ENCODE results near the gene KIF26B. TPM values are rescaled to one million over a fixed set of nuclear protein-coding genes. Genes with fewer than 3 reads are reported as not detected.
"Not testable (repeated sequence)": the region's sequence is repeated elsewhere in the genome, so short reads cannot be mapped to it uniquely, and the experiment has no call there.

KIF26B gene
- polyA plus RNA-seq (2013, experiment 1 of 2; ENCODE audit: insufficient read length): 40.8 TPM
- 40.2 TPM for polyA plus RNA-seq (2013, experiment 2 of 2; ENCODE audit: insufficient read length)

- peak; percentile 73 for DNase-seq
Measured at GRCh38 chr1:245154429-245155271, at the start of gene KIF26B. Gene KIF26B (plus strand): TSS chr1:245154985. CDS start chr1:245155425, 440 bp downstream.

DNA sequence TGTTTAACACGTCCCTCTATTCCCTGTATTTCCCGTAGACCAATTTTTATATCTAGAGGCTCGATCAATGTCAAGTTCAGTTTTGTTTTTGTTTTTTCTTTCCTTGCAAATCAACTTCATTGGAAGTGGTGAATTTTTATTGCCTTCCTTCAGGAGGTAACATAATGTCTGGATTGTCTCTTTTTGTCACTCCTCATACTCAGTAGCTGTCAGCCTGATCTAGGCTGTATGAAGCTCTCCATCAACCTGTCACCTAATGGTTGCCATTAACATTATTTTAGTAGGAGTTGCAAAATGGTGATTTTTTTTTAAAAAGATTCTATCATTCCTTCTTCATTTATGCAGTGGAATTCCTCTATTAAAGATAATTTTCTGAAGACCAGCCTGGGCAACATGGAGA is 49.7 kb upstream of the KIF26B start:
- DNase-seq: no peak

DNA sequence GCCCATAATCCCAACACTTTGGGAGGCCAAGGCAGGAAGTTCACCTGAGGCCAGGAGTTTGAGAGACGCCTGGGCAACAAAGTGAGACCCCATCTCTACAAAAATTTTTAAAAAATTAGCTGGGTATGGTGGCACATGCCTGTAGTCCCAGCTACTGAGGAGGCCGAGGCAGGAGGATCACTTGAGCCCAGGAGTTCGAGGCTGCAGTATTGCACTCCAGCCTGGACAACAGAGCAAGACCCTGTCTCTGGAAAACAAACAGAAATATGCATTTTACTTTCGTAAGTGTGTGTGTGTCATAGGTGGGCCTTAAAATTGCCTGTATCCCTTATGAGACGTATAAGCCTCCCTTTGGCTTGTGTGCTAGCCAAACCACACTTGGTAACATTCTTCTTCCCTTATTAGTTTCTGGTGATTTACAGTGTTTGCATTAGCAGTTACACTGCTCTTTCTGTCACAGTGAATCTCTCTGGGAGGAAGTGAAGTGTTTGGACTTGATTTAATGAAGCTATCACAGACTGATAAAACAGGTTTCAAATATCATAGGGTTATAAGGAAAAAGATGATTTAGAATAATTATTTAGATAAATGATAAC is 48.9 kb upstream of the KIF26B start:
- DNase-seq: peak; percentile 58

DNA sequence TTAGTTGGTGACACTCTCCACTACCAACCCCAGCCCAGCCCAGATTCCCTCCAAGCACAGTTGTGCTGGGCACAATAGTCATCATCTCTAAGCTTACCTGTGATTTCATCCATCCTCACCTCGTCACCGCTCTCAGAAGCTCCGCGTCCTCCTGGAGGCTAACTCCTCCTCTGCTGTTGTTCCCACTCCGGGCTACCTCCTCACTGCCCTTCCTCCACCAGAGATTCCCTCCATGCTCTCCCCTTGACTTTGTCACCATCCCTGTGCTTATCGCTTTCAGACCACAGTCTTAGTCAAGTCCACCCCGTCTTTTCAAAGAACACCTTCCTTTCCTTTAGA is 47.0 kb upstream of the KIF26B start:
- DNase-seq: no peak

GRCh38 chr1:245108246-245108645 is 46.5 kb upstream of the KIF26B start:
- DNase-seq: no peak

DNA sequence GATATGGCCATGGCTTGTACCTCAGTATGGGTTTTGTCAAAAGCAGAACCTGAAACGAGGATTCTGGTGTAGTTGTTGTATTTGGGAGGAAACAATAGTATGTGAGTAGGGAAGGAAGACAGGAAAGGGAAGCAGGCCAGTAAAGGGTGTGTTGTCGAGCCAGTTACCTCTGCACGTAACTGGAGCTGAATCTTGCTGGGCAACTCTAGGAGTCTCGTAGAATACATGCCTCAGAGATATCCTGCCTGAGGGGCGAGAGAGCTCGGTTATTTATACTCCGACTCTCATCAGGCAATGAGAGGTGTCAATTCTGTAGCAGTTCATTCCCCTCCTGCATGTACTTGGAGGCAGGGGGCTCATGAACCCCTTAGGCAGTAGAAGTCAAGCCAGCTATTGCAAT is 45.9 kb upstream of the KIF26B start:
- no peak for DNase-seq

DNA sequence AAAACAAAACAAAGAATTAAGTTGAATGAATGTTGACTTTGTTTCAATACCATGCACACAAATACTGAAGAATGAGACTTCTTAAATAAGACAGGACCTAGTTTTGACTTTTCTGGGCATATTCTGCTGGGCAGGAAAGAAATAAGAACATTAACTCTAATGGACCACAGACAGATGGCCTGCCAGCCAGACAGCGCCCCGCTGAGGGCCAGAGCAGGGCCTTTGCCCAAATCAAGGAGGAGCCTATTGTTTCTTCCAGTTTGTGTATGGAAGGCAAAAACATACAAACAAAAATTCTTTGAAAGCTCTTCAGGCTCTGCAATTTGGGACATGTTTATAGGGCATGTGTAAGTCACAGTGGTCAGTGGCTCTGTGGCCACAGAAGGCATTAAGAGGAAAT is 44.4 kb upstream of the KIF26B start:
- no peak for DNase-seq

DNA sequence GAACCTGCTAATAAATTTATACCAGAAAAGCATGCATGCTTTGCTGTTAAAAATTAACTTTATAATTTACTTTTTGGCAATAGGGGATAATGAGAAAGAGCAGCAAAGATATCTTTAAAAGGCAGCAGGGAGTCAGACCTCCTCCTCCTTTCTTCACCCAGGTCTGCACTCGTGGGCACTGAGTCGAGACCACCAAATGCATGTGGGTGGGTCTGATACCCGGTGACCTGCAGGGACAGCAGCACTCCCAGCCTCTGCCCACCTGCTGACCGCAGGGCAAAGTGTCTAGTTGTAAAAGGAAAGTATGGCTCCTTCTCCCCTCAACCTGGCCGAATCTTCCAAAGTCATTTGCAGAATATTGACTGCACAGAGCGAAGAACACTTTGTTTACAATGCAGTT is 43.7 kb upstream of the KIF26B start:
- no peak for DNase-seq

DNA sequence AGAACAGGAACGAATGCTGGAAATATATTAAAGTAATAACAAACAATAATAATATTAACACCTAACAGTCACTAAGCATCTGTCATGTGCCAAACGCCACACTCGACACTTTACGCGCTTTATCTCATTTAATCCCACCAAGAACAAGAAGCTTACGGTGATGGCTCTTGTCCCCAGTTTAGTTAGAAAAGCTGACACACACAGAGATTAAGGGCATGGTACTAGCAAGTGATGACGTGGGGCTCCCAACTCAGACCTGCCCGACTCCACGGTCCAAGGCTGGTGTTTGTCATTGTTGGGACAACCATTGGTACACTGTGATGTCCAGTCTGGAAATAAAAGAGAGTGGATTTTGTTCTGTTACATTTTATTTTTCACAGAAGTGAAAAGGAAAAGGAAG is 41.1 kb upstream of the KIF26B start:
- no peak for DNase-seq

GRCh38 chr1:245116131-245116530 is 38.7 kb upstream of the KIF26B start:
- no peak for DNase-seq

DNA sequence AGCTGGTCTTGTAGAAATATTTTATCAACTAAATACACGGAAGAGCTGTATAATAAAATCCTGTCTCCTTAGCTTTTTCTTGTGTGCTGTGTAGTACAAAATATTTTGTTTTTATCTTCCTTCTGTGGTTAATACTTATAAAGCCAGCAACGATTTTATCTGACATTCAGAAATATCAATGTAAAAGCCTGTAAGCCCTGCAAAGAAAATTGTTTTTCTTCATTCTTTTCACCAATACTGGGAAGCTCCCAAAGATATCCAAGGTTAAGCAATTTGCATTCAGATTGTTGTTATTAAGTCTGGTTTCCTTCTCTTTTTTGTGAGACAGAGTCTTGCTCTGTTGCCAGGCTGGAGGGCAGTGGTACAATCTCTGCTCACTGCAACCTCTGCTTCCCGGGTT is 38.0 kb upstream of the KIF26B start:
- DNase-seq: no peak

DNA sequence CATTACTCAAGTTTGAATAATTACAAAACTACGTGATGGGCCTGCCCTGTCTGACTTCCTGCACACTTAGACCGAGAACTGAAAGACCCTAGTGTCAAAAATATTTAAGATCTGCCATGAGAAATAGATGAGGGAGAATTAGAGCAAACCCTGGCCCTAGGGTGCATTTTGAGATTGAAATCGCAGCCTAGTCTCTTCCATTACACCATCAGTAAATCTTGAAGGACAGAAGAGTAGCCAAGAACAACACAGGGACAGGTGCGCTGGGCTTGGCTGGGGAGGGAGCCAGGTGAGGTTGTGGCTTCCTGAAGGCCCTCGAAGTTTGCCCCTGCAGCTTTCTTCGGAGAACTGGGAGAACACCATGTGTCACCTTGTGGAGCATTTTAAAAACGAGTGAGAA is 36.7 kb upstream of the KIF26B start:
- no peak for DNase-seq

DNA sequence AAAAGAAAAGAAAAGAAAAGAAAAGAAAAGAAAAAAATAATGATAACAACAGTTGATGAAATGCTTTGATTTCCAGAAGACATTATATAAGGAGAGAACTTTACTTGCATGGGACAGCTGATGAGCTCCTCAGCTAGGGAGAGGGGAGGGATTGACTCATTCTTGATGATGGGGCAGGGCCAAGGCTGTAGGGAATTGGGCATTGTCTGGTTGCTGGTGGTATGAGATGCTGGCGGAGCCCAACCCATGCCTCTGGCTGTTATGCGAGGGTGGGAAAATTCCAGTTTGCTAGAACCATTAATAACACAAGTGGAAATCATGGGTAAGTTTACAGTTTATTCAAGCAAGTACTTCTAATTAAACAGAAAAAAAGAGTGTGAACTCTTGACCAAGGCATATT is 36.0 kb upstream of the KIF26B start:
- no peak for DNase-seq

DNA sequence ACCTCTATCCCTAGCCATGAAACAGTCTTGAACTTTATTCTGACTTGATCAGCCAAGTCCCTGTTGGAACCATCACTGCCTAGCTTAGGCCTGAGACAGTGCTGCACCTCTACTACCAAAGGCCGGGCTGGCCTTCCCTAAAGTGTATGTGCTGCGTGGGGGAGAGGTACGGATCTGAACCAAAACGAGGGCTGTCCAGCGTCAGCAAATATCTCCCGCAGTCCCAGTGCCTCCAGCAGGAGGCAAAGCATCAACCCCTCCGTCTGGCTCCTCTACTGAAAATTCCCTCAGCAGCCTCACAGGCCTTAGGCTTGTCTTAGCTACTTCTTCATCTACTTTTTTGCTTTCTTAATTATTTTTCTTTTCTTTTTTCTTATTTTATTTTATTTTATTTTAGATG is 33.3 kb upstream of the KIF26B start:
- no peak for DNase-seq

DNA sequence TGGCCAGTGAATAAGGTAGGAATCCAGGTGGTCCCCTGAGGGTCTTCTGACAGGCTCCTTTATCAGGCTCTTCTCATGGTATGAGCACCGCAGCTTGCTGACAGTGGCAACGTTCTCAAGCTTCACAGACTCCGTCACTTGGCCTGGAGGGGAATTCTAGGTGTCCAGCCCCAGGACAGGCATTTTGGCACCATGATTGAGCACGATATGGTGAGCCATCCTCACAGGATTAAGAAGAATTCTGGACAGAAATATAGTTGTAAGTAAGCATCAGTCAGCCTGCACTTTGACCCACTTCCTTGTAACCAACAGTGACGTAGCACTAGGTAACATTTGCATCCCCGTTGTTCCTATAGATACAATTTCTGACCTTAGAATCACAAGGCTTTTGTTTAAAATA is 30.5 kb upstream of the KIF26B start:
- no peak for DNase-seq

GRCh38 chr1:245124644-245125043 is 30.1 kb upstream of the KIF26B start:
- DNase-seq: no peak

DNA sequence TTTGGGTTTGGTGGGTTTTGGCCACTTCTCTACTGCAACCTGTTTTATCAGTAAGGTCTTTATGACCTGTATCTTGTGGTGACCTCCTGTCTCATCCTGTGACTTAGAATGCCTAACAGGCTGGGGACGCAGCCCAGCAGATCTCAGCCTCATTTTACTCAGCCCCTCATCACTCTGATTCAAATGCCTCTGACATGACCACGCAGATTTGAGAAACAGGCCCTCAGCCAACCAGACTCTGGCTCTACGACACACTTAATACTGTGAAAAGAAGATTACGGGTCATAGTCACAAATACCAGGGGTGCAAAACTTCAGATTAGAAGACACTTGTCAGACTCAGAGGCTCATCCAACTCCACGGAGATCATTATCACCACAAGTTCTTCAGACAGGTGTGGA is 28.3 kb upstream of the KIF26B start:
- DNase-seq: no peak

DNA sequence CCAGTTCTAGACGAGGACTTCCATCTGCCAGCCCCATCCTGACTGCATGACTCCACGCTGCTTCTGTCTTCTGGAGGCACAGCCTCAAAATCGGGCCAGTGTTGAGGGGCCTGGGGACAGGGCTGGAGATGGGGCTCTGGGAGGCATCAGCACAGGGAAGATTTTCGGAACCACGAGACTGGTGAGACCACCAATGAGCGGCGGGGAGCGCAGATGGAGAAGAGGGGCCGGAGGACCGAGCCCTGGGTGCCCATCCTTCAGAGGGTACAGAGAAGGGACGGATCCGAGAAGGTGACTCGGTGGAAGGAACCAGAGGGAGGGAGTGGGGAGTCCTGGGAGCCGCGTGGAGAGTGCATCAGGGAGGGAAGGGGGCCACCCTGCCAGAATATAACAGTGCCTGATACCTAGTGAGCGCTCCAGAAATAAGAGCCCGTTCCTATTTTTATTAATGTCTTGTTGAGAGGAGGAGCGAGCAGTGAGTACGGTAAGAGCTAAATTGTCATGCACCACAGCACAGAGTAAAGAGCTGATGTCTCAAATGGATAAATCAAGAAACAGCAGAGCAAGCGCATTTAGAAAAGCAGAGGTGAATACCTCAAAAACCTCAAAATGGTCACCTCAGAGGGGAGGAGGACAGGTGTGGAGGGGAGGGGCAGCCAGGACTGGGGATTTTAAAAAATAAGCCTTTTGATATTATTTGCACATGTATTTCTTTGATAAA is 26.2 kb upstream of the KIF26B start:
- no peak for DNase-seq

- DNase-seq: peak; percentile 62
Measured at GRCh38 chr1:245129319-245130240, 25.2 kb upstream of the KIF26B start.

- not testable (repeated sequence) for DNase-seq
Measured at GRCh38 chr1:245130281-245131025, 24.3 kb upstream of the KIF26B start.

- no peak for DNase-seq
Measured at GRCh38 chr1:245131026-245131393, 23.8 kb upstream of the KIF26B start.

- no peak for DNase-seq
Measured at GRCh38 chr1:245132771-245133170, 22.0 kb upstream of the KIF26B start.
